Psoas muscle (tissue), 8 donors: ENCODE results near the gene TCF7L1. TPM values are rescaled to one million over a fixed set of nuclear protein-coding genes. Genes with fewer than 3 reads are reported as not detected.

Source experiments
- ATAC-seq, 4 donors: fragments of 200-7000 bp; cut with Tn5 transposase; one replicate each; pipeline ENCODE4 v1.9.1; 2020; ENCODE audit warnings: moderate library complexity in 3 of 4, mild to moderate bottlenecking in 2 of 4
- DNase-seq, 2 donors: peaks; one replicate each; pipeline ENCODE4 v3.0.0-alpha.2; 2020
- H3K27ac ChIP-seq: fragments of 200-600 bp; one replicate; pipeline ENCODE4 v1.8.0; 2022
- H3K27me3 ChIP-seq, 3 donors: fragments of 200-600 bp in 1 of 3; one replicate each; pipeline versions ENCODE4 v1.6.1 to v1.8.0; 2013 to 2022; ENCODE audit warnings: low read length in 2 of 3, mild to moderate bottlenecking in 2 of 3, moderate library complexity in 1 of 3; ENCODE audit not compliant: insufficient read depth in 3 of 3
- H3K36me3 ChIP-seq, 2 donors: fragments of 200-600 bp in 1 of 2; one replicate each; pipeline versions ENCODE4 v1.6.1 to v1.8.0; 2013 to 2022; ENCODE audit warnings: low read depth in 1 of 2, mild to moderate bottlenecking in 1 of 2, moderate library complexity in 1 of 2; ENCODE audit not compliant: insufficient read depth in 1 of 2
- H3K4me1 ChIP-seq: fragments of 200-600 bp; one replicate; pipeline ENCODE4 v1.8.0; 2022
- H3K4me3 ChIP-seq: fragments of 200-600 bp; one replicate; pipeline ENCODE4 v1.8.0; 2022; ENCODE audit warnings: mild to moderate bottlenecking
- H3K9me3 ChIP-seq: fragments of 200-600 bp; one replicate; pipeline ENCODE4 v1.8.0; 2022
- CTCF ChIP-seq: fragments of 200-600 bp; IDR thresholded peaks from one replicate; pipeline ENCODE4 v1.8.0; 2022; ENCODE audit warnings: antibody characterized with exemption
- WGBS, 3 donors: extraction: QIAGEN DNeasy Blood & Tissue Kit; methylation state at CpG; one replicate each; pipeline versions ENCODE4 v1.1.6 to v1.1.7; 2013; 5-methylcytosine and 5-hydroxymethylcytosine counted together
- intact Hi-C, 2 donors: fragments of 100-400 bp; cut with DNase I; formaldehyde crosslinking; loops; one replicate each; pipeline versions ENCODE4 v1.11.0 to v1.14.2; 2022
- polyA plus RNA-seq, 3 donors: library from polyadenylated mRNA; stranded (reverse); fragments of 200-250 nt; gene quantifications; one replicate each; pipeline ENCODE4 v1.2.3, GENCODE V29; 2013
- total RNA-seq, 4 donors: library from RNA; stranded (reverse); fragmentation: NEBNext Ultra II Directional in 2 of 4; extraction: Animal tissue kit (Norgen Biotek cat#: 25700) in 2 of 4; gene quantifications; one replicate each; pipeline versions ENCODE4 v1.2.1 to v1.2.4, GENCODE V29; 2021 to 2023
- donor health status: healthy with polysubstance abuse.
- donor health status: DM: no; HTN: no; CAD: no; lungs with moderate emphysema.
- donor health status: Bipolar disorder and iron deficiency.
- donor health status: healthy.
- donor health status: DM: yes; HTN: yes; CAD: no.
- donor health status: DM: no; HTN: no; CAD: no.
- donor health status: DM: no; HTN: no; CAD: no.
- donor health status: DM: yes; HTN: yes; CAD: no.

TCF7L1 gene
- total and polyA plus RNA-seq, 7 donors: 2.1 to 13.3 (median 6.1) TPM

GRCh38 chr2:85288244-85288725 is 155.1 kb downstream of the TCF7L1 start:
- no peaks in the 10 kb centered on the region for H3K27me3 ChIP-seq
- ATAC-seq (no peak), DNase-seq (peak in 1 of 2 donors; percentile 1)
- peaks cover 0 to 14% of the 10 kb centered on the region in 2 donors for H3K36me3 ChIP-seq
- H3K4me1 ChIP-seq: peaks cover 4% of the 10 kb centered on the region
- TF ChIP-seq CTCF: no peak
- 81 to 87% (median 85%) methylated on average over 10 of the region's 10 CpGs for WGBS, 3 donors
- intact Hi-C loops: loop anchor here in 1 of 2 donors (5.0 kb wide), 2 partner anchors 156 to 221 kb away; partner anchors contain the start of gene TCF7L1
- no peaks in the 10 kb centered on the region for H3K9me3 ChIP-seq
- no peak overlapping the region for H3K4me3 ChIP-seq
- no peak overlapping the region for H3K27ac ChIP-seq

- intact Hi-C loops: loop anchor here in 1 of 2 donors (10.0 kb wide), 2 partner anchors 367 to 797 kb away; no protein-coding TSS in a partner anchor
- ATAC-seq (no peak), DNase-seq (peak in 1 of 2 donors; percentile 8)
- Histone ChIP-seq H3K4me1 (no peaks in the 10 kb centered on the region), H3K36me3 (peaks cover 0 to 8% of the 10 kb centered on the region in 2 donors), H3K27ac (no peak overlapping the region), H3K27me3 (no peaks in the 10 kb centered on the region), H3K4me3 (no peak overlapping the region), H3K9me3 (no peaks in the 10 kb centered on the region)
- WGBS, 3 donors: 78 to 79% (median 79%) methylated on average over 4 of the region's 4 CpGs
- TF ChIP-seq CTCF: no peak
Observed at GRCh38 chr2:85291425-85292023, 158.3 kb downstream of the TCF7L1 start.

GRCh38 chr2:85302121-85302520 is 168.9 kb downstream of the TCF7L1 start:
- TF ChIP-seq CTCF: no peak
- Histone ChIP-seq H3K4me3 (no peak overlapping the region), H3K4me1 (no peaks in the 10 kb centered on the region), H3K27ac (no peak overlapping the region), H3K27me3 (no peaks in the 10 kb centered on the region), H3K36me3 (peaks cover 0 to 35% of the 10 kb centered on the region in 2 donors), H3K9me3 (no peaks in the 10 kb centered on the region)
- WGBS, 3 donors: 64 to 70% (median 67%) methylated on average over 6 of the region's 6 CpGs
- DNase-seq (no peak), ATAC-seq (peak in 2 of 4 donors; percentile 11 to 40)
- intact Hi-C loops: no loop called here

GRCh38 chr2:85303780-85304531 is 170.8 kb downstream of the TCF7L1 start:
- no peak for DNase-seq
- 91 to 95% (median 92%) methylated on average over 27 to 28 of the region's 28 CpGs for WGBS, 3 donors
- intact Hi-C loops: no loop called here
- Histone ChIP-seq H3K4me1 (no peaks in the 10 kb centered on the region), H3K4me3 (no peak overlapping the region), H3K9me3 (no peaks in the 10 kb centered on the region), H3K27ac (no peak overlapping the region), H3K36me3 (peaks cover 0 to 45% of the 10 kb centered on the region in 2 donors), H3K27me3 (no peaks in the 10 kb centered on the region)
- TF ChIP-seq CTCF: no peak
- no peak for ATAC-seq
